Fibroblast of lung (primary cell): Measurements from ENCODE around the gene TEDC2.

Experiments used
- EZH2 ChIP-seq: IDR thresholded peaks from 2 replicates; pipeline ENCODE4 v1.5.1; 2012; ENCODE audit warnings: low read length, control low read depth, mild to moderate bottlenecking; ENCODE audit errors: missing control alignments
- TF ChIP-seq, protein P1 (sequence below), 2 donors: IDR thresholded peaks in 1 of 2; conservative IDR thresholded peaks in 1 of 2; 1 replicate in 1 of 2; 2 replicates in 1 of 2; pipeline ENCODE4 v1.5.1; 2011 to 2012; ENCODE audit warnings: low read length in 2 of 2, control low read depth in 1 of 2, inconsistent platforms in 1 of 2, low read depth in 1 of 2, mild to moderate bottlenecking in 1 of 2

DNA sequence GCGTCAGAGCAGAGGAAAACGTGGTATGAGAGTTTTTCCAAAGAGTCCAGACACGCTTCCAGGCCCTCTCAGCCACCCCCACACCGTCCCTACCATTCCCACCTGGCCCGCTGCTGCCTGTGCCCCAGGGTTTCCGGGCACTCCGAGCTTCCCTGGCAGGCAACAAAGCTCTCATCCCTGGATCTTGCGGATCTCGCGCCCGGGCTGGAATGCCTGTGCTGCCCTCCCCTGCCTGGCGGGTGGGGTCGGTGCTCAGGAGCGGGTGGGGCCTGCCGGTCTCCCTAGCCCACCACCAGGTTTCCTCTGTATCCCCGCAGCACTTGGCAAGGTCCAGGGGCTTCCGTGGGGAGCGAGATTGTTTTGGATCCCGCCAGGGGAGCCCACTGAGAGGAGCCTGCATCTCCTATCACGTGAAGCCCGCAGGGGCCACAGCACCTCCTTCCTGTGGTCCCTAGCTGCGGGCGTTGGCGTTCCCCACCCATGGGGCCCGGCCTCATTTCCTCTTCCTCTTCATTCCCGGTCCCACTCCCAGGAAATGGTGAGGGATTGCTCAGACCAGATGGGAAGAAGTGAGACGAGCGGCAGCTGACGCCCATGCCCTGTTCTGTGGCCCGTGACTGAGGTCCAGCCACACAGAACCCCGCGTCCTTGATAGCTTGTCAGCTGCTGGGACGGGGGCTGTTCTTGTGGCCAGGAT, 26.1 kb downstream of the TEDC2 start:
- TF ChIP-seq, protein P1, sequence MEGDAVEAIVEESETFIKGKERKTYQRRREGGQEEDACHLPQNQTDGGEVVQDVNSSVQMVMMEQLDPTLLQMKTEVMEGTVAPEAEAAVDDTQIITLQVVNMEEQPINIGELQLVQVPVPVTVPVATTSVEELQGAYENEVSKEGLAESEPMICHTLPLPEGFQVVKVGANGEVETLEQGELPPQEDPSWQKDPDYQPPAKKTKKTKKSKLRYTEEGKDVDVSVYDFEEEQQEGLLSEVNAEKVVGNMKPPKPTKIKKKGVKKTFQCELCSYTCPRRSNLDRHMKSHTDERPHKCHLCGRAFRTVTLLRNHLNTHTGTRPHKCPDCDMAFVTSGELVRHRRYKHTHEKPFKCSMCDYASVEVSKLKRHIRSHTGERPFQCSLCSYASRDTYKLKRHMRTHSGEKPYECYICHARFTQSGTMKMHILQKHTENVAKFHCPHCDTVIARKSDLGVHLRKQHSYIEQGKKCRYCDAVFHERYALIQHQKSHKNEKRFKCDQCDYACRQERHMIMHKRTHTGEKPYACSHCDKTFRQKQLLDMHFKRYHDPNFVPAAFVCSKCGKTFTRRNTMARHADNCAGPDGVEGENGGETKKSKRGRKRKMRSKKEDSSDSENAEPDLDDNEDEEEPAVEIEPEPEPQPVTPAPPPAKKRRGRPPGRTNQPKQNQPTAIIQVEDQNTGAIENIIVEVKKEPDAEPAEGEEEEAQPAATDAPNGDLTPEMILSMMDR (conservative IDR thresholded peaks at IDR 0.05 in 1 of 2, IDR thresholded peaks at IDR 0.05 in 1 of 2; ENCODE audit: low read depth in 1 of 2, low read length in 2 of 2), result no peak
- TF ChIP-seq EZH2, result no peak
